ENCODE measurements around the gene MRPL49.
"Not testable (repeated sequence)": the region's sequence is repeated elsewhere in the genome, so short reads cannot be mapped to it uniquely, and the experiment has no call there.

Gene MRPL49

DNA sequence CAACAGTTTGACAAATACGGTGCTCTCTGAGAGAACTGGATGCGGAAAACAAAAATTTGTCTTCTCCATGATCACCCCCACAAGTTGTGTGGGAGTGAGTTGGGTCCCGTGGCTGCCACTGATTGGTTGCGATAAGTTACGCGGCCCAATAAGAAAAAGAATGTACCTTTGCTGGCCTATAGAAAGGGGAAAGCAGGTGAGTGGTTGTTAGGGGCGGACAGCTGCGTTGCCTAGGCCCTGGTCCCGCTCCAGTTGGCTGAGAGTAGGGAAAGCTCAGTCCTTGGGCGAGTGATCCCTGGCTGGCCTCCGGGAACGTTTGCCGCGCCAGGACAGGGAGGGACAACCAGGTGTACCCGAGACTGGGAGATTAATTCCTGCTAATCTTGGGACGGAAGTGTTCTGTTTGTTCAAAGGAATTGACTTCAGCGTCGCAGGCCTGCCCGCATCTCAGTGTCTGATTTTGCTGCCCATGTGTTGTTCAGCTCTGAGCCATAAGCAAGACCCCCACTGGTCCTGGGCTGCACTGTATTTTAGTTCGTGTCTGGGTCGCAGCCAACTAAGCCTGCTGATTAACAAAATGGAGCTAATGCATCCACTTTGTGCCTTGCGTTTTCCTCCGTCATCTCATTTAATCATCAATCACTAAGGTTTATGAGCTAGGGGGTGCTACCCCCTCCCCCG is 13.0 kb downstream of the MRPL49 start:
- peak; percentile 95 to 96 for DNase-seq

DNA sequence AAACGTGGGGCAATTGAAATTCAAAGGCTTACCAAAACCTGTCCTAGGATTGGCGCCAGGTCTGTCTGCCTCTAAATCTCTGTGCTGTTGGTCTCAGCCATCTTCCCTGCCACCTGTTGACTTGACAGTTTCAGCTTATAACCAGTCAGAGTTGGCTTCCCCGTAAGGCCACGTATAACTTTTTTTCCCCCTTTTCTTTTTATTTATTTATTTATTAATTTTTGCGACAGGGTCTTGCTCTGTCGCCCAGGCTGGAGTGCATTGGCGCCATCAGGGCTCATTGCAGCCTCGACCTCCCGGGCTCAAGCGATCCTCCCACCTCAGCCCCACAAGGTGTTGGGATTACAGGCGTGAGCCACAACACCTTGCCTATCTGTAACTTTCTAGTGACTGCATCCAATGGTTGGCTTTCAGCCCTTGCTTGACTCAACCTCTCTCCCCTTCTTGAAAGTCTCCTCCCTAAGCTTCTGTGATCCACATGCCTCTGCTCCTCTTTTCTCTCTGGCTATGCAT is 13.6 kb downstream of the MRPL49 start:
- DNase-seq, result no peak

DNA sequence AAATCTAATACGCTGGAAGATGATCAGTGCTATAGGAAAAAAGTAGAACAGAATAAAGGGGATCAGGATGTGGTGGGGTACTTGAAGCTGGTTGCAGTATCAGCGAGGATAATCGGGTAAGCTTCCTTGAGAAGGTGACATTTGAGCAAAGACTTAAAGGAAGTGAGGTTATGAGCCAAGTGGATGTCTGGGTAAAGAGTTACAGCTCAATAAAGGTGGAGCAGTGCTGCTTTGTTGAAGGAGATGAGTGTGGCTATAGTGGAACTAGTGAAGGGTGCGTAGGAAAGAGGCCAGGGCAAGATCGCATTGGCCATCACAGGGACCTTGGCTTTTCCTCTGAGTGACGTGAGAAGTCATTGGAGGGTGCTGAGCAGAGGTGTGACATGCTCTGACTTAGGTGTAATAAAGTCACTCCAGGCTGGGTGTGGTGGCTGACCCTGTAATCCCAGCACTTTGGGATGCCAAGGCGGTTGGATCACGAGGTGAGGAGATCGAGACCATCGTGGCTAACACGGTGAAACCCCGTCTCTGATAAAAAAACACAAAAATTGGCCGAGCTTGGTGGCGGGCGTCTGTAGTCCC is 14.5 kb downstream of the MRPL49 start:
- DNase-seq, result no peak

DNA sequence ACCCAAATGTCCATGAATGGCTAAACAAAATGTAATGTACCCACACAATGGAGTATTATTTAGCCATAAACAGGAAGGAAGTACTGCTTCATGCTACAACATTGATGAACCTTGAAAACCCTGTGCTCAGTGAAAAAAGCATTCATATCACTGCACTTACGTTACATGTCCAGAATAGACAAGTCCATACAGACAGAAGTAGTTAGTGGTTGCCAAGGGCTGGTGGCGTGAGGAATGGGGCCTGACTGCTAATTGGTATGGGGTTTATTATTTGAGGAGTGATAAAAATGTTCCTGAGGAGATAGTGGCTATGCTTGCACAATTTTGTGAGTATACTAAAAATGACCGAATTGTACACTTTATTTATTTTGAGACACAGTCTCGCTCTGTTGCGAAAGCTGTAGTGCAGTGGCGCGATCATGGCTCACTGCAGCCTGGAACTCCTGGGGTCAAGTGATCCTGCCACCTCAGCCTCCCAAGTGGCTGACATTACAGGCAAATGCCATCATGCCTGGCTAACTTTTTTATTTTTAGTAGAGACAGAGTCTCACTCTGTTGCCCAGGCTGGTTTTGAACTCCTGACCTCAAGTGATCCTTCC is 19.9 kb downstream of the MRPL49 start:
- no peak for DNase-seq

DNA sequence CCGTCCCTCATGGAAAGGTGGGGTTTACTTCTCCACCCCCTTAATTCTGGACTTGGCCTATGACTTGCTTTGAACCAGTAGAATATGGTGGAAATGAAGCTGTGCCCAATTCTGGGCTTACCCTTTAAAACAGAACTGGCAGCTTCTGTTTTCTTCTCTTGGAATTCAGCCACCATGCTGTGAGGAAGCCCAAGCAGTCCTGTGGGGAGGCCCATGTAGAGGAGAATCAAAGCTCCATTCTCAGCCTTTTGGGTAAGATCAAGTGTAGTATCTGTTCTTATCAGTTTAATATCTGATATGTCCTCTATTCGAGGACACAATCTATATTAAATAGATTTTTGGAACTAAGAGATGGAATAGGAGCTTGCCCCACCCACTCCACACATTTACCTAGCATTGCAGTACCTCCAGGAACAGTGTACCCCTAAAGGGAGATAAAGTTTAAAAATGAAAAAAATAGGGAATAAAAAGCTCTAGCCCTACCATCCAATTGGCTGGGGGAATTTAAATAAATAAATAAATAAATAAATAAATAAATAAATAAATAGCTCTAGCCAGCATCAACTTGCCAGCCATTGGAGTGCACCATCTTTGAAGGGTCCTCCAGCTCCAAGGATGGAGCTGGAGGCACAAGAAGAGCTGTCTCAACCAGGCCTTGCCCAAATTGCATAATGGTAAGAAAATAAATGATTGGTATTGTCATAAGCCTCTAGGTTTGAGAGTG is 25.4 kb downstream of the MRPL49 start:
- no peak for DNase-seq

DNA sequence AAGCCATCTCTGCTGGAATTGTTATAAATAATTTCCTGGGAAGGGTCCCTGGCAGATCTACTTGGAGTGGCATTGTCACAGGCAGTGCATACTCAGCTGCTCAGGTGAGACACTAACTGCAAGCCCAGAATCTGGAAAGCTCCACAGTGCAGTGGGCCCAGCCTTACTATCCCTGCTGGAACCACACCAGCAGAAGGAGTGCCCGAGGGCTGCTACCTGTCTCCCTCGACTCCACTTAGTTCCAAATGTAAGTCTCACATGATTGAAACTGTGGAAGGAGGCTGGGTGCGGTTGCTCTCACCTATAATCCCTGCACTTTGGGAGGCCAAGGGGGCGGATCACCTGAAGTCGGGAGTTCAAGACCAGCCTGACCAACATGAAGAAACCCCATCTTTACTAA is 26.5 kb downstream of the MRPL49 start:
- DNase-seq, result no peak

DNA sequence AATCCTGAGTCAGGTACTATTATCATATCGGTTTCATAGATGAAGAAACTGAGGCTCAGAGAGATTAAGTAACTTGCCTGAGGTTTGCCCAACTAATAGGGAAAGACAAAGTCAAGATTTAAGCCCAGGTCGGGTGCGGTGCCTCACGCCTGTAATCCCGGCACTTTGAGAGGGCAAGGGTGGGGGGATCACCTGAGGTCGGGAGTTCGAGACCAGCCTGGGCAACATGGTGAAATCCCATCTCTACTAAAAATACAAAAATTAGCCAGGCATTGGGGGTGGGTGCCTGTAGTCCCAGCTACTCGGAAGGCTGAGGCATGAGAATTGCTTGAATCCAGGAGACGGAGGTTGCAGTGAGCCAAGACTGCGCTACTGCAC is 28.0 kb downstream of the MRPL49 start:
- not testable (repeated sequence) for DNase-seq

DNA sequence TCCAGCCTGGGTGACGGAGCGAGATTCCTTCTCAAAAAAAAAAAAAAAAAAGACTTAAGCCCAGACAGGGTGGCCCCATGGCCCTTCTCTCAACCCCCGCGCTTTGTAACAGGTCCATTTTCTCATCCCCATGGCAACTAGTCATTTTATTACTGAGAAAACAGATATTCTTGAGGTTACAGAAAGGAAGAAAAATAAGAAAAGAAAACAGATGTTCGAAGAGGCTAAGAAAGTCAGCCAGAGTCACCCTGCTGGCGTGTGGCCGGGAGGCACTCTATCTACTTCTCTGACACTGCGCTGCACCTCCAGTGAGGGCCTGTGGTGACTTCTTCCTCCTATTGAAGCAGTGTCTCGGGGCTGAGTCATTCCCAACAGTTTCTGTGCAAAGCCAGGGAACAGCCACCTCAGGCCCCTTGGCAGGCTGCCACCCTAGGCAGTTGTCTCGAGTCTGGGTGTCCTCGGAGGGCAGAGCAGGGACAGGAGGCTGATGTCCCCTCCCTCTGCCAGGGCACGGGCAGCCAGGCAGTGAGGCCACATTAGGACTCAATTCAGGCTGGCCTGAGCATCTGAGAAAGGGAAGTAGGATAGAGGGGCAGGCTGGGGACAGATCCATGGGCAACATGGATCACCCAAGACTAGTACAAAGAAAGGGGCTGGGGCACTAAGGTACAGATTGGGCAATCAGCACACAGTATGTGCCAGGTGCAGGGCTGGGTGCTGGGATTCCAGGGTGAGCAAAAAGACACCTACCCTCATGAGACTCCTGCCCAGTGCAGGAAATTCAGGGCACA is 28.6 kb downstream of the MRPL49 start:
- peak; percentile 97 to 98 for DNase-seq

DNA sequence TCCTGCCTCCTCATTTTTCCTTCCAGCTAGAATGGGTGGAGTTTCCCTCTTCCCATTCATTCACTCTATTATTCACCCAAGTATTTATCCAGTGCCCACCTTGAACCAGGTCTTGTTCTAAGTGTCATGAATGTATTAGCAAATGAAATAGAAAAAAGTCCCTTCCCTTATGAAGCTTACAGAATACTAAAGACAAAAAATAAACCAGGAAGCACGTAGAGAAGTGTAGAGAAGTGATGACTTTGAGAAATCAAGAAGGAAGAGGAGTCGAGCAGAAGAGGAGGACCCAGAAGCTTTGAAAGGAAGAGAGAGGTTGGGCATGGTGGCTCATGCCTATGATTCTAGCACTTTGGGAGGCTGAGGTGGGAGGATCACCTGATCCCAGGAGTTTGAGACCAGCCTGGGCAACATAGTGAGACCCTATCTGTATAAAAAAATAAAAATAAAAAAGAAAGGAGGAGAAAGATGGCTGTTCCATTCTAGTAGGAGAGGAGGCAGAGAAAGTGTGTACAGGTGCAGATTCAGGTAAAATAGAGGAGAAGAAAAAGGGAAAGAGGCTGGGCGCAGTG is 29.3 kb downstream of the MRPL49 start:
- DNase-seq, result peak; percentile 20 to 26

DNA sequence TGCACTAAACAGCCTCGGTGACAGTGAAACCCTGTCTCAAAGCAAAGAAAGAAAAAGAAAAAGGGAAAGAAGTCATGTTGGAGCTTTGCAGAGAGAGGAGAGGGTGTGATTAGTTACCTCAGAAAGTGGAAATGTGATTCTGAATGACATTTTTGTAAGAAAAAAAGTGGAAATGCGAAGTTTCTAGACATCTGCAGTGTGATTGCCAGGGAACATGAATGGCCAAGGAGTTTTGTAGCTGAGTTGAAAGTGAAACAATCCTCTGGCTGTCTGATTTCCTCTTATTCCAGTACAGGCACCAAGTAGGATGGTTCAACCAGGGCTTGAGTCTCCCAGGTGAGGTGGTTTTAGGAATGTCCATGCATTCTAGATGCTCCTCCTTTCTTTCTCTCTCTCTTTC is 30.0 kb downstream of the MRPL49 start:
- no peak for DNase-seq

DNA sequence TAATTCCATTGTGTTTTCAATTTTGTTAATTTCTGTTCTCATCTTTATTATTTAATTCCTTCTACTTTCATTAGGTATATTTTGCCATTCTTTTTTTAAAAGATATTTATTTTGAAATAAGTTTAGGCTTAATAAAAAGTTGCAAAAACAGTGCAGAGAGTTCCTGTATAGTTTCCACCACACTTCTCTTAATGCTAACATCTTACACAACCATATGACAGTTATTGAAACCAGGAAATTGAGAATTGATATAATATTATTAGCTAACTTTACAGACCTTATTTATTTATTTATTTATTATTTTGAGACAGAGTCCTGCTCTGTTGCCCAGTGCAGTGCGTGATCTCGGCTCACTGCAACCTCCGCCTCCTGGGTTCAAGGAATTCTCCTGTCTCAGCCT is 34.1 kb downstream of the MRPL49 start:
- DNase-seq, result peak; percentile 57 to 63

DNA sequence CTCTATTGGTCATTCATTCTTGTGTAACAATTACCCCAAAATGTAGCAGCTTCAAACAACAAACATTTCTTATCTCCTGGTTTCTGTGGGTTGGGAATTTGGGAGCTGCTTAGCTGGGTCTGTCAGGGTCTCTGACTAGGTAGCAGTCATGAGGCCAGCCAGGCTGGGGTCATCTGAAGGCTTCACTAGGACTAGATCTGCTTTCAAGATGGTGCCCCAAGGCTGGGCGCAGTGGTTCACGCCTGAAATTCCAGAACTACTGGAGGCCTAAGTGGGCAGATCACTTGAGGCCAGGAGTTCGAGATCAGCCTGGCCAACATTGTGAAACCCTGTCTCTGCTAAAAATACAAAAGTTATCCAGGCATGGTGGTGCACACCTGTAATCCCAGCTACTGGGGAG is 34.8 kb downstream of the MRPL49 start:
- DNase-seq, result no peak

DNA sequence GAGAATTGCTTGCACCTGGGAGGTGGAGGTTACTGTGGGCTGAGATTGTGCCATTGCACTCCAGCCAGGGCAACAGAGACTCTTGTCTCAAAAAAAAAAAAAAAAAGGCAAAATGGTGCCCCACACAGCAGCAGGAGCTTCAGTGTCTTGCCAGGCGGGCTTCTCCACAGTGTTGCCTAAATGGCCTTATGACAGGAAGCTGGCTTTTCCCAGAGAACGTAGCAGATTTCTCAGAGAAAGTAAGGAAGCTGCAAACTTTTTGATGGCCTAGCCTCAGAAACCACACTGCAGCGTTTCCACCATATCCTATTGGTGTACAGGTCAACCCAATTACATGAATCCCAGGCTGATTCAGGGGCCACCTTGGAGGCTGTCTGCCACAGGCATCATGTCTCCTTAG is 35.2 kb downstream of the MRPL49 start:
- no peak for DNase-seq

DNA sequence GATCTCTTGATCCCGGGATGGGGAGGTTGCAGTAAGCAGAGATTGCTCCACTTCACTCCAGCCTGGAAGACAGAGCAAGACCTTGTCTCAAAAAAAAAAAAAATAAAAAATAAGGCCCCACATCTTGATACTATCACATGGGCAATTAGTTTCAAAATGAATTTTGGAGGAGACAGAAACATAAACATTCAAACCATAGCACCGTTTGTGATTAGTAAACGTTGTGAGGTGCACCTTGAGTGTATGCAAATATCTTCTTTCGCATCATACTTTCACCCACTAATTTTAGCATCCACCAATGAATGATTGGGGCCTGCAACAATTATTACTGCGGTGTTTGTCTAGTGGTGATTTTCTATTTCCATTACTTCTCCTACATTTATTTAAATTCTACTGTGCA is 36.9 kb downstream of the MRPL49 start:
- no peak for DNase-seq

DNA sequence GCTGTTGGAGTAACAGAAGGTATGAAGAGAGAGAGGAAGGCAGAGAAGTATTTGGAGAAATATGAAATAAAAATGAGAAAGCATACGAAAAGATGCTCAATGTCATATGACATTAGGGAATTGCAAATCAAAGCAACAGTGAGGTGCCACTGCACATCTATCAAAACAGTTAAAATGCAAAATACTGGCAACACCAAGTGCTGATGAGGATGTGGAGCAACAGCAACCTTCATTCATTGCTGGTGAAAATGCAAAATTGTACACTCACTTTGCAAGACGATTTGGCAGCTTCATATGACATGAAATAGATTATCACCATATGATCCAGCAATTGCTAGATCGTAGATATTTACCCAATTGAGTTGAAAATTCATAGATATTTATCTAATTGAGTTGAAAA is 38.5 kb downstream of the MRPL49 start:
- no peak for DNase-seq

DNA sequence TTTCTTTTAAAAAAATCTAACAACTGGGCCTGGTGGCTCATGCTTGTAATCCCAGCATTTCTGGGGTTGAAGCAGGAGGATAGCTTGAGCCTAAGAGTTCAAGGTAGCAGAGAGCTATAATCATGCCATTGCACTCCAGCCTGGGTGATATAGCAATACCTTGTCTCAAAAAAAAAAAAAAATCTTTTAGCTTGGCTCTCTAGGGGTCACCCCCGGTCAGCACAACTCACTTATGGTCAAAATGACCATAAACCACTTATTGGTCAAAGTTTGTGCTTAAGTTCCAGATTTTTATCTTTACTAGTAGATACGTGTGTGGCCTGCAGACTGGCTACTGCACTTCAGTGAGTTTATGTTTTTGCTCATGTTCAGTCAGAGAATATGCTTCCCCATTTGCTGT is 41.6 kb downstream of the MRPL49 start:
- no peak for DNase-seq

DNA sequence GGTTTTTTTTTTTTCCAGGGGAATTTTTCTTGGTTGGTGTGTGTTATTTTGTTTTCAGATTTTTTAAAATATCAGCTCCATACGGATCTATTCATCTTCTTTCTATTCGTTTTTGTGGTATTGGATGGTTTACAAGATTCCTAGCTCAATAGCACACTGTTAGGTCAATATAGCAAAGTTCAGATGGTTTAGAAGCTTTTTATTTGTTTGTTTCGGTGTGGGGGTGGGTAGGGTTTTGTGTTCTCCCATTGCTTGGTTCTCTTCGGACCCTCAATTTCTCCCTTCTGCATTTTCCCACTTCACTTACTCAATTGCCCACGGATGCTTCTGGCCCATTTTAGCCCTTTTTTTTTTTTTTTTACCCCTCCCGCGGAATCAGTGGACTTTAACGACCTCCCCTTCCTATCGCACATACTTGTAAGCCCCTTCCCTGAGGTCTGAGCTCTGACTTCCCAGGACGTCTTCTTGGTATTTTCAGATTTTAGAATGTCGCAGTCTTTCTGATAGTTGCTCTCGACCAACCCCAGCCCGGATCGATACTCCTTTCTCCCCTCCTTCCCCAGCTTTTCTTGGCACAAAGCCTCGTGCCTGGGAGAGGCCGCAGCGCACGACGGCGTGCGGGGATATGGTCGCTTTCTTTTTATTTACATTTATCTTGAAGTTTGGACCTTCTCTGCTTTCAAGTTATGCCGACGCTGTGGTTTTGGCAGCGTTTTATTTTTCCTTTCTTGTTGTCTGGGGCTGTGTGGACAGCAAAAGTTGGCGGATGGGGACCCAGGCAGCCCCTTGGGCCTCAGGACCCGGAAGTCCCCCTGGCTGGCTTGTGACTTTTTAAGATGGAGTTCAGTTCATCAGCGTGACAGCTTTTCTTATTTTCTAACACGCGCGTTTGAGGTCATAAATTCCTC is 43.5 kb downstream of the MRPL49 start:
- DNase-seq, result no peak

DNA sequence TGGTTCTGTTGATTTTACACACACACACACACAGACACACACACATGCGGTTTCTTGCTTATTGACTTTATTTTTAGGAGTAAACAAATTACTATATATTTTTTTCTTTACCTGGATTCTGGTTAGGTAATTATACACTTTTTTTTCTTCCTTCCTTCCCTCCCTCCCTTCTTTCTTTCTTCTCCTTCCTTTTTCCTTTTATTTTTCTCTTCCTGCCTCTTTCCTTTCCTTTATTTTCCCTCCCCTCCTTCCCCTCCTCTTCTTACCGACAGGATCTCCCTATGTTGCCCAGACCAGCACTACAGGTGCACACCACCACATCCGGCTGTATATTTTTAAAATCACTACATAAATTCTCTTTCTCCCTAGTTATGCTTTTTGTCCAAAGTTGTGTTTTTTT is 44.8 kb downstream of the MRPL49 start:
- no peak for DNase-seq

DNA sequence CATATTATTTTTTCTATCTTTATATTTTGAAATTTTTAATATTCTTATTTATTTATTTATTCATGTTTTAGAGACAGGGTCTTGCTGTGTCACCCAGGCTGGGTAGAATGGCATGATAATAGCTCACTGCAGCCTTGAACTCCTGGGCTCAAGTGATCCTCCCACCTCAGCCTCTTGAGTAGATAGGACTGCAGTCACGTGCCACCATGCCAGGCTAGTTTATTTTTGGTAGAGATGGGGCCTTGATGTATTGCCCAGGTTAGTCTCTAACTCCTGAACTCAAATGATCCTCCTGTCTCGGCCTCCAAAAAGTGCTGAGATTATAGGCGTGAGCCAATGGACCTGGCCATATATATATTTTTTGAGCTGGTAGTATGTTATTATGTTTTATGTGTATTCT is 45.5 kb downstream of the MRPL49 start:
- DNase-seq, result no peak

DNA sequence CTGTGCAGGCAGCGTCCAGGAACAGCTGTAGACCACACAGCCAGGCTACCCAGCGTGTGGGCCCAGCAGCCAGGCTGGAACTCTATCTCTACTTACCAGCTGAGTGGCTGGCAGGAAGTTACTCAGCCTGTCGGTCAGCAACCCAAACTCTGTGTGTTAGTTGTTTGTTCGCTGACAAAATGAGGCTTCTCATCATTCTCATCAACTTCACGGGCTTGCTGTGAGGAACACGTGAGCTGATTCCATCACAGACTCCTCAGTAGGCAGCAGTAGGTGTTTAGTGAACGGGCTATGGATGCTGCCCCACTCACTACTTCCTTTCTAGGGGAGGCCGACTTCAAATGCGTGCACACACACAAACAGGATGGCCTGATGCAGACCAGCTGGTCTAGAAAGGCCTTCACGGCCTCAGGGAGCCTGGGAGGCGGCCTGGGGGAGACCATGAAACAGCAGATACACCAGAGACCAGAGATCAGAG is 47.1 kb downstream of the MRPL49 start:
- peak; percentile 61 to 71 for DNase-seq

DNA sequence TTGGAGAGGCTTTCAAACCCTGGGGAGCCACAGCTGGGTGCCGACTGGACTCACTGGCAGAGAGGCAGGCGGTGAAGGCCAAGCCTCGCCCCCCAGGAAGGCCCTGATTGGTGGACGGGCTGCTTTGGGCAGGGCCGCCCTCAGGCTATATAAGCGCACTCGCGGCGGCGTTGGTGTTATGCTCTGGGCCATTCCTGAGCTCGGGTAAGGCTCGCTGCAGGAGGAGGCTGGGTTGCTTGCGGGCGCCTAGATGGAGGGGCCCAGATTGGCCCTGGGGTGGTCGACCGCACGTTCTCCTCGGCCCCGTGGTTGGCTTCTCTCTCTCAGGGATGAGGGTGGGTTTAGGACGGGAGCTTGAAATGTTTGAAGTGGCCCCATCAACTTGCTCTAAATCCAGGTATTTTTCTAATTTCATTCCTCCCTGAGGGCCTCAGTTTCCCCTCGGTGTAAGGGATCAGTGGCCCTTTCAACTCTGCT is 48.0 kb downstream of the MRPL49 start, which contains the start of gene SPDYC:
Gene SPDYC, plus strand, starts transcription at position 176 of the 477 bp plus-strand sequence. CDS start 1,125 bp downstream, outside the sequence.
- DNase-seq, result no peak

All from AML-193 (cell line).